H1 (cell line): Measurements from ENCODE around the gene BRSK2. TPM values are rescaled to one million over a fixed set of nuclear protein-coding genes. Genes with fewer than 3 reads are reported as not detected.

ENCODE experiments used
- CTCF ChIA-PET: fragments of 300-600 bp; sonication (Branson Sonifier 250); formaldehyde crosslinking; loops from one replicate; lab custom pipeline; 2021; ENCODE audit not compliant: partially characterized antibody; lab: Charles Lee
- POLR2A ChIA-PET: fragments of 300-600 bp; sonication (Branson Sonifier 250); formaldehyde crosslinking; loops from one replicate; lab custom pipeline; 2021; ENCODE audit warnings: inconsistent platforms; ENCODE audit not compliant: partially characterized antibody; lab: Charles Lee
- DNase-seq, 2 experiments: peaks; one replicate each; pipeline versions ENCODE4 v3.0.0 to v3.0.0-alpha.2; 2010 to 2022; ENCODE audit warnings: low spot score in 2 of 2, low read depth in 1 of 2, mixed read lengths in 1 of 2
- FAIRE-seq: peaks from 2 replicates; lab custom pipeline; 2011; peaks lifted over from hg19 to GRCh38; lab: Jason Lieb, UNC
- H2AFZ ChIP-seq: 2 replicates; pipeline ENCODE4 v1.8.1; 2012; ENCODE audit warnings: low read length, inconsistent platforms
- H2AK5ac ChIP-seq: 2 replicates; pipeline ENCODE4 v1.6.1; 2013; ENCODE audit warnings: low read depth, low read length
- H2BK120ac ChIP-seq: replicated peaks from 2 replicates; pipeline ENCODE3; 2013; ENCODE audit warnings: low read depth, low read length, inconsistent platforms
- H2BK12ac ChIP-seq: 2 replicates; pipeline ENCODE4 v1.6.1; 2013; ENCODE audit warnings: low read depth, low read length
- H2BK15ac ChIP-seq: 2 replicates; pipeline ENCODE4 v1.6.1; 2013; ENCODE audit warnings: low read length
- H2BK20ac ChIP-seq: 2 replicates; pipeline ENCODE4 v1.6.1; 2013; ENCODE audit warnings: low read length
- H2BK5ac ChIP-seq: 2 replicates; pipeline ENCODE4 v1.6.1; 2013; ENCODE audit warnings: low read depth, low read length
- H3K14ac ChIP-seq: 2 replicates; pipeline ENCODE4 v1.6.1; 2013; ENCODE audit warnings: inconsistent platforms; ENCODE audit not compliant: insufficient read length
- H3K18ac ChIP-seq: 2 replicates; pipeline ENCODE4 v1.6.1; 2013; ENCODE audit warnings: low read length; ENCODE audit errors: extremely low read depth
- H3K23ac ChIP-seq: 2 replicates; pipeline ENCODE4 v1.6.1; 2013; ENCODE audit warnings: inconsistent platforms; ENCODE audit not compliant: insufficient read length
- H3K23me2 ChIP-seq: 2 replicates; pipeline ENCODE4 v1.6.1; 2013; ENCODE audit warnings: low read depth, low read length
- H3K27ac ChIP-seq: 2 replicates; pipeline ENCODE4 v1.6.1; 2011; ENCODE audit warnings: low read depth, low read length, inconsistent platforms
- H3K27me3 ChIP-seq, 4 experiments: replicated peaks in 1 of 4; 1 replicate in 1 of 4; 2 replicates in 3 of 4; pipeline versions ENCODE4 v1.6.1 to v1.8.1; 2011 to 2013; ENCODE audit warnings: low read length in 3 of 4, mild to moderate bottlenecking in 3 of 4, inconsistent platforms in 2 of 4, mixed read lengths in 2 of 4, moderate library complexity in 1 of 4; ENCODE audit not compliant: control insufficient read depth in 3 of 4, insufficient read depth in 3 of 4; ENCODE audit errors: extremely low read depth in 1 of 4
- H3K36me3 ChIP-seq, 4 experiments: 2 replicates each; pipeline versions ENCODE4 v1.6.1 to v1.8.1; 2011 to 2013; ENCODE audit warnings: mild to moderate bottlenecking in 4 of 4, low read length in 3 of 4, moderate library complexity in 2 of 4, control low read depth in 1 of 4, inconsistent platforms in 1 of 4; ENCODE audit not compliant: insufficient read depth in 4 of 4, control insufficient read depth in 2 of 4
- H3K4ac ChIP-seq: replicated peaks from 2 replicates; pipeline ENCODE3; 2013; ENCODE audit warnings: low read length, low read depth, mixed read lengths, inconsistent platforms; ENCODE audit not compliant: insufficient read length
- H3K4me1 ChIP-seq, 4 experiments: replicated peaks in 1 of 4; 1 replicate in 1 of 4; 2 replicates in 3 of 4; pipeline versions ENCODE4 v1.6.1 to v1.8.1; 2011 to 2013; ENCODE audit warnings: low read length in 3 of 4, inconsistent platforms in 2 of 4, mixed read lengths in 1 of 4; ENCODE audit not compliant: insufficient read depth in 4 of 4, control insufficient read depth in 3 of 4
- H3K4me2 ChIP-seq, 2 experiments: 2 replicates each; pipeline versions ENCODE4 v1.6.1 to v1.8.1; 2011 to 2013; ENCODE audit warnings: low read depth in 2 of 2, low read length in 2 of 2, control low read depth in 1 of 2, inconsistent platforms in 1 of 2, mild to moderate bottlenecking in 1 of 2; ENCODE audit not compliant: insufficient read depth in 1 of 2
- H3K4me3 ChIP-seq, 4 experiments: fragments of 200-600, 300-600 bp in 1 of 4; sonication (generic), shearing (Covaris generic), sonication (Bioruptor Twin) in 1 of 4; 2 replicates each; pipeline versions ENCODE4 v1.5.1 to v1.8.1; 2011 to 2016; ENCODE audit warnings: low read length in 4 of 4, low read depth in 3 of 4, control low read depth in 2 of 4, inconsistent platforms in 2 of 4, mild to moderate bottlenecking in 2 of 4, mixed read lengths in 1 of 4, moderate library complexity in 1 of 4; ENCODE audit not compliant: insufficient read depth in 2 of 4; ENCODE audit errors: extremely low read depth in 1 of 4
- H3K56ac ChIP-seq: replicated peaks from 2 replicates; pipeline ENCODE3; 2013; ENCODE audit warnings: low read depth, mild to moderate bottlenecking, mixed read lengths, low read length, inconsistent platforms; ENCODE audit not compliant: insufficient read length
- H3K79me1 ChIP-seq: 2 replicates; pipeline ENCODE4 v1.6.1; 2013; ENCODE audit warnings: low read depth, low read length, control low read depth
- H3K79me2 ChIP-seq, 2 experiments: 2 replicates each; pipeline versions ENCODE4 v1.6.1 to v1.8.1; 2012 to 2013; ENCODE audit warnings: low read length in 2 of 2, mild to moderate bottlenecking in 2 of 2, inconsistent platforms in 1 of 2; ENCODE audit not compliant: insufficient read depth in 2 of 2, control insufficient read depth in 1 of 2
- H3K9ac ChIP-seq, 4 experiments: replicated peaks in 1 of 4; 1 replicate in 1 of 4; 2 replicates in 3 of 4; pipeline versions ENCODE4 v1.6.1 to v1.8.1; 2011 to 2013; ENCODE audit warnings: low read depth in 3 of 4, low read length in 3 of 4, control low read depth in 2 of 4, mild to moderate bottlenecking in 2 of 4, moderate library complexity in 2 of 4, inconsistent platforms in 1 of 4; ENCODE audit errors: extremely low read depth in 1 of 4
- H3K9me3 ChIP-seq, 2 experiments: 2 replicates each; pipeline versions ENCODE4 v1.6.1 to v1.8.1; 2012 to 2013; ENCODE audit warnings: mild to moderate bottlenecking in 2 of 2, moderate library complexity in 2 of 2, control low read depth in 1 of 2, inconsistent platforms in 1 of 2, low read depth in 1 of 2, low read length in 1 of 2, mixed read lengths in 1 of 2; ENCODE audit not compliant: insufficient read depth in 2 of 2
- H4K20me1 ChIP-seq, 2 experiments: replicated peaks in 1 of 2; 2 replicates each; pipeline versions ENCODE3 to v1.8.1; 2011 to 2013; ENCODE audit warnings: inconsistent platforms in 2 of 2, low read length in 2 of 2, mild to moderate bottlenecking in 1 of 2; ENCODE audit not compliant: insufficient read depth in 2 of 2, control insufficient read depth in 1 of 2
- H4K5ac ChIP-seq: 2 replicates; pipeline ENCODE4 v1.6.1; 2013; ENCODE audit warnings: low read length, low read depth, mixed read lengths, inconsistent platforms; ENCODE audit not compliant: insufficient read length
- H4K8ac ChIP-seq: 2 replicates; pipeline ENCODE4 v1.8.0; 2013; ENCODE audit warnings: mild to moderate bottlenecking, moderate library complexity, low read length, inconsistent platforms; ENCODE audit not compliant: insufficient read depth; ENCODE audit errors: extremely low read depth
- H4K91ac ChIP-seq: replicated peaks from 2 replicates; pipeline ENCODE3; 2013; ENCODE audit warnings: low read length, mixed read lengths, inconsistent platforms; ENCODE audit not compliant: insufficient read length
- CHD2 ChIP-seq: IDR thresholded peaks from 2 replicates; pipeline ENCODE4 v1.6.1; 2012; ENCODE audit warnings: low read length, improper control_type of control experiment
- EZH2 ChIP-seq: fragments of 200-600 bp; sonication (generic); IDR thresholded peaks from 2 replicates; pipeline ENCODE4 v1.7.1; 2012; ENCODE audit warnings: low read depth, mild to moderate bottlenecking, moderate library complexity, low read length, inconsistent platforms; ENCODE audit not compliant: severe bottlenecking
- MAX ChIP-seq: IDR thresholded peaks from 2 replicates; pipeline ENCODE4 v1.6.1; 2012; ENCODE audit warnings: inconsistent platforms
- WGBS, 2 experiments: shearing (Covaris generic) in 1 of 2; methylation state at CpG; one replicate each; pipeline versions ENCODE4 v1.1.6 to v1.1.7; 2013 to 2015; ENCODE audit warnings: low lambda C conversion rate in 2 of 2, mixed read lengths in 2 of 2, inconsistent platforms in 1 of 2, low coverage in 1 of 2, missing lambda C conversion rate in 1 of 2; ENCODE audit not compliant: insufficient replicate concordance in 2 of 2, insufficient coverage in 1 of 2, insufficient read length in 1 of 2; ENCODE audit errors: extremely low coverage in 1 of 2, missing lambda C conversion rate in 1 of 2; 5-methylcytosine and 5-hydroxymethylcytosine counted together
- polyA plus RNA-seq, 7 experiments: library from polyadenylated mRNA; depleted of rRNA in 3 of 7; stranded (reverse) in 5 of 7; unstranded in 2 of 7; fragments of >200 nt in 5 of 7; fragments of 200-250 nt in 2 of 7; gene quantifications; 1 replicate in 5 of 7; 2 replicates in 1 of 7; 4 replicates in 1 of 7; pipeline versions ENCODE4 v1.2.1 to v1.2.3, GENCODE V29; 2011 to 2013; ENCODE audit warnings: missing spikeins in 2 of 7, mixed read lengths in 2 of 7
- total RNA-seq: library from RNA; stranded (reverse); fragmentation: NEBNext Ultra II Directional; extraction: Animal tissue kit (Norgen Biotek cat#: 25700); gene quantifications from 2 replicates; pipeline ENCODE4 v1.2.1, GENCODE V29; 2021

The BRSK2 gene
- total and polyA plus RNA-seq, 2 of the 8 experiments (the other 6 are each of a cell fraction or from before 2014, with no cell fraction given), result 17.3 to 27.1 TPM

- no peak overlapping the region for H2BK12ac ChIP-seq
- H3K4ac ChIP-seq, result no peak overlapping the region
- WGBS, 2 experiments, result 94% methylated on average over 18 of the region's 24 CpGs; no CpG with 5 or more reads in 1 of the 2 experiments
- H4K20me1 ChIP-seq, result peaks cover 0 to 15% of the 10 kb centered on the region in 2 experiments
- no peak overlapping the region for H2BK20ac ChIP-seq
- H3K23me2 ChIP-seq, result no peaks in the 10 kb centered on the region
- H3K4me1 ChIP-seq, result peaks cover 0 to 6% (median 2%) of the 10 kb centered on the region in 4 experiments; a peak in 1 of 7 replicates
- no peak overlapping the region for H2AK5ac ChIP-seq
- no peak overlapping the region for H2BK120ac ChIP-seq
- H3K18ac ChIP-seq, result no peak overlapping the region
- peaks cover 0 to 11% (median 6%) of the 10 kb centered on the region in 4 experiments; a peak in 4 of 8 replicates for H3K36me3 ChIP-seq
- no peak overlapping the region for H2BK15ac ChIP-seq
- H2AFZ ChIP-seq, result no peak overlapping the region
- no peak overlapping the region for H3K23ac ChIP-seq
- H3K4me3 ChIP-seq, result no peak overlapping the region
- no peak overlapping the region for H3K27ac ChIP-seq
- H3K27me3 ChIP-seq, result no peaks in the 10 kb centered on the region
- no peak overlapping the region for H3K9ac ChIP-seq
- H2BK5ac ChIP-seq, result no peak overlapping the region
- H4K8ac ChIP-seq, result peak overlapping the region; percentile 68; the same call in 1 of the 2 replicates
- FAIRE-seq, result no peak
- POLR2A ChIA-PET, result interaction anchor here (1.5 kb wide), 1 partner anchor 11 kb away, joined by 7 read pairs; no protein-coding TSS in a partner anchor
- H4K5ac ChIP-seq, result no peak overlapping the region
- DNase-seq, result no peak
- peaks cover 5% of the 10 kb centered on the region; the same call in 1 of the 2 replicates for H3K79me1 ChIP-seq
- no peak overlapping the region for H3K14ac ChIP-seq
- H3K9me3 ChIP-seq, result no peaks in the 10 kb centered on the region
- no peak overlapping the region for H3K56ac ChIP-seq
- CTCF ChIA-PET, result interaction anchor here (0.9 to 3.3 kb wide), 4 partner anchors 11 to 63 kb away, joined by 3 to 17 read pairs (median 8); no protein-coding TSS in a partner anchor
- H3K79me2 ChIP-seq, result no peaks in the 10 kb centered on the region
- no peak overlapping the region for H3K4me2 ChIP-seq
- H4K91ac ChIP-seq, result no peak overlapping the region
- TF ChIP-seq CHD2 (no peak), EZH2 (no peak), MAX (no peak)
Observed at GRCh38 chr11:1455032-1455762, 65.5 kb downstream of the BRSK2 start.
